22Rv1 (cell line): ENCODE data around the gene MYL7.

Experiments used
- ZFX ChIP-seq: fragments of 450-650 bp; IDR thresholded peaks from 2 replicates; pipeline ENCODE4 v1.6.1; 2017; ENCODE audit warnings: antibody characterized with exemption, borderline replicate concordance
- TF ChIP-seq, protein P1 (sequence below): fragments of 450-650 bp; IDR thresholded peaks from 2 replicates; pipeline ENCODE4 v1.5.1; 2017; ENCODE audit warnings: mild to moderate bottlenecking

DNA sequence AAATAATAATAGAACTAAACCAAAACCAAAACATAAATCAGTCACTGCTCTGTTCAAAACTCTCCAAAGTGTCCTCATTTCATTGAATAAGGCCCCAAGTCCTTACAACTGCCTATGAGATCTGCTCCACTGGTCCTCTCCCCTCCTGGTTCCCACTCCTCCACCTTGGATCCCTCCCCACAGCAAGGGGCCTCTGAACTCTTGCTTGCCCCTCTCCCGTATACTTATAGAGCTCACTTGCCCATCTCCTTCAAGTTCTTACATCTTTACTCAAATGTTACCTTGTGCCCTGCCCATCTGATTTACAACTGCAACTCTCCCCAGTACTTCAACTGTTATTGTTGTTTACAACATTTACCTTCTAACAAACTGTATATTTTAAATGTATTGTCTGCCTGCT lies 18.6 kb downstream of the MYL7 start:
- TF ChIP-seq, protein P1, sequence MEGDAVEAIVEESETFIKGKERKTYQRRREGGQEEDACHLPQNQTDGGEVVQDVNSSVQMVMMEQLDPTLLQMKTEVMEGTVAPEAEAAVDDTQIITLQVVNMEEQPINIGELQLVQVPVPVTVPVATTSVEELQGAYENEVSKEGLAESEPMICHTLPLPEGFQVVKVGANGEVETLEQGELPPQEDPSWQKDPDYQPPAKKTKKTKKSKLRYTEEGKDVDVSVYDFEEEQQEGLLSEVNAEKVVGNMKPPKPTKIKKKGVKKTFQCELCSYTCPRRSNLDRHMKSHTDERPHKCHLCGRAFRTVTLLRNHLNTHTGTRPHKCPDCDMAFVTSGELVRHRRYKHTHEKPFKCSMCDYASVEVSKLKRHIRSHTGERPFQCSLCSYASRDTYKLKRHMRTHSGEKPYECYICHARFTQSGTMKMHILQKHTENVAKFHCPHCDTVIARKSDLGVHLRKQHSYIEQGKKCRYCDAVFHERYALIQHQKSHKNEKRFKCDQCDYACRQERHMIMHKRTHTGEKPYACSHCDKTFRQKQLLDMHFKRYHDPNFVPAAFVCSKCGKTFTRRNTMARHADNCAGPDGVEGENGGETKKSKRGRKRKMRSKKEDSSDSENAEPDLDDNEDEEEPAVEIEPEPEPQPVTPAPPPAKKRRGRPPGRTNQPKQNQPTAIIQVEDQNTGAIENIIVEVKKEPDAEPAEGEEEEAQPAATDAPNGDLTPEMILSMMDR: no peak
- no peak for TF ChIP-seq ZFX
